ENCODE results near the gene MS4A2. TPM values are rescaled to one million over a fixed set of nuclear protein-coding genes. Genes with fewer than 3 reads are reported as not detected.

MS4A2 gene
- total RNA-seq, 4 donors from 2014 or later, result 0.33 to 0.96 (median 0.39) TPM; not detected in 1

GRCh38 chr11:60085909-60086308 lies 2.6 kb upstream of the MS4A2 start:
- Histone ChIP-seq H3K27me3 (no peaks in the 10 kb centered on the region), H3K9me3 (peaks cover 3% of the 10 kb centered on the region), H3K36me3 (no peaks in the 10 kb centered on the region), H3K4me1 (no peaks in the 10 kb centered on the region), H3K27ac (no peak overlapping the region), H3K4me3 (replicated peaks in 1 of 3) (no peak overlapping the region)
- intact Hi-C loops (cut with DNase I), result no loop called here
- no peak for DNase-seq
- TF ChIP-seq POLR2A (IDR thresholded peaks at IDR 0.05), result no peak
- no peak for TF ChIP-seq CTCF (IDR thresholded peaks at IDR 0.05)
- 79 to 82% methylated on average over 2 of the region's 2 CpGs for whole genome bisulfite sequencing, 2 donors

GRCh38 chr11:60087239-60087638 lies 1.2 kb upstream of the MS4A2 start:
- intact Hi-C loops (cut with DNase I), result no loop called here
- Histone ChIP-seq H3K27me3 (no peaks in the 10 kb centered on the region), H3K9me3 (peaks cover 3% of the 10 kb centered on the region), H3K27ac (no peak overlapping the region), H3K4me1 (no peaks in the 10 kb centered on the region), H3K36me3 (no peaks in the 10 kb centered on the region), H3K4me3 (replicated peaks in 1 of 3) (no peak overlapping the region)
- TF ChIP-seq CTCF (IDR thresholded peaks at IDR 0.05), result no peak
- no peak for TF ChIP-seq POLR2A (IDR thresholded peaks at IDR 0.05)
- 79 to 91% methylated on average over 1 of the region's 1 CpG for WGBS, 2 donors
- no peak for DNase-seq

GRCh38 chr11:60095477-60096120 lies 7.1 kb downstream of the MS4A2 start:
- TF ChIP-seq CTCF (IDR thresholded peaks at IDR 0.05) (no peak), POLR2A (IDR thresholded peaks at IDR 0.05) (no peak)
- Histone ChIP-seq H3K27me3 (no peaks in the 10 kb centered on the region), H3K9me3 (no peaks in the 10 kb centered on the region), H3K4me3 (replicated peaks in 1 of 3) (no peak overlapping the region), H3K27ac (no peak overlapping the region), H3K36me3 (no peaks in the 10 kb centered on the region), H3K4me1 (no peaks in the 10 kb centered on the region)
- DNase-seq, result no peak
- 68 to 72% methylated on average over 4 of the region's 4 CpGs for WGBS, 2 donors
- intact Hi-C loops (cut with DNase I), result no loop called here

- intact Hi-C loops (cut with DNase I), result no loop called here
- no peak overlapping the region for H3K27ac ChIP-seq
- no peaks in the 10 kb centered on the region for H3K4me1 ChIP-seq
- H3K36me3 ChIP-seq, result no peaks in the 10 kb centered on the region
- TF ChIP-seq POLR2A (IDR thresholded peaks at IDR 0.05) (no peak), CTCF (IDR thresholded peaks at IDR 0.05) (no peak)
- no peaks in the 10 kb centered on the region for H3K9me3 ChIP-seq
- no peaks in the 10 kb centered on the region for H3K27me3 ChIP-seq
- WGBS, 2 donors, result 91 to 96% methylated on average over 1 of the region's 1 CpG
- H3K4me3 ChIP-seq (replicated peaks in 1 of 3), result no peak overlapping the region
- no peak for DNase-seq
These were observed 8.7 kb downstream of the MS4A2 start for GRCh38 chr11:60097189-60097588.

- Histone ChIP-seq H3K9me3 (no peaks in the 10 kb centered on the region), H3K27me3 (no peaks in the 10 kb centered on the region), H3K36me3 (no peaks in the 10 kb centered on the region), H3K4me1 (no peaks in the 10 kb centered on the region), H3K4me3 (replicated peaks in 1 of 3) (no peak overlapping the region), H3K27ac (no peak overlapping the region)
- intact Hi-C loops (cut with DNase I), result no loop called here
- DNase-seq, result no peak
- TF ChIP-seq POLR2A (IDR thresholded peaks at IDR 0.05) (no peak), CTCF (IDR thresholded peaks at IDR 0.05) (no peak)
These were observed 10.0 kb downstream of the MS4A2 start for GRCh38 chr11:60098508-60098907.

All from thyroid gland (tissue), 4 donors.